LNCAP (cell line): ENCODE data around the gene M6PR.

ENCODE experiments used
- CTCF ChIP-seq: fragments of 450-650 bp; IDR thresholded peaks from 2 replicates; pipeline ENCODE4 v1.5.1; 2017; ENCODE audit warnings: mild to moderate bottlenecking

The M6PR gene

DNA sequence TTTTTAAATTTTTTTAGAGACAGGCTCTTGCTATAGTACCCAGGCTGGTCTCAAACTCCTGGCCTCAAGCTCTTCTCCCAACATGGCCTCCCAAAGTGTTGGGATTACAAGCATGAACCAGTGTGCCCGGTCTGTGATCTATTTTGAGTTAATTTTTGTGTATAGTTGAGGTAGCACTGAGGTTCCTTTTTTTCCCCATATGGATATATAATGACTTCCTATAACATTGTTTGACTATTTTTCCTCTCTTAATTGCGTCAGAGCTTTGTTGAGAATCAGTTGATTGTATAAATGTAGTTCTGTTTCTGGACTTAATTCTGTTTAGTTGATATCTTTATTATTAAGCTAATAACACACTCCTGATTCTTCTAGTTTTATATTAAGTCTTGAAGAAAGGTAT, 8.6 kb upstream of the M6PR start:
- TF ChIP-seq CTCF: no peak

DNA sequence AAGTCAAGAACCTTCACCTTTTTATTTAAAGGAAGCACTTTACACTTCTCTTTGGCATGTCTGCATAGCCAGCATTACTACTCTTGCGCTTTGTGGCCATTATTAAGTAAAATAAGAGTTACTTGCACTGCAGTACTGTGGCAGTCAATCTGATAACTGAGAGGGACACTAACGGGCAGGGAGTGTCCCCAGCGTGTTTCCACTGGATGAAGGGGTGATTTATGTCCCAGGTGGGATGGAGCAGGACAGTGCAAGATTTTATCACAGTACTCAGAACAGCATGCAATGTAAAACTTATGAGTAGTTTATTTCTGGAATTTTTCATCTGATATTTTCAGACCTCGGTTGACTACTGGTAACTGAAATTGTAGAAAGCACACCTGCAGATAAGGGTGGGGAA, 8.1 kb upstream of the M6PR start:
- TF ChIP-seq CTCF: no peak

GRCh38 chr12:8956772-8957171, 7.3 kb upstream of the M6PR start:
- TF ChIP-seq CTCF: no peak

DNA sequence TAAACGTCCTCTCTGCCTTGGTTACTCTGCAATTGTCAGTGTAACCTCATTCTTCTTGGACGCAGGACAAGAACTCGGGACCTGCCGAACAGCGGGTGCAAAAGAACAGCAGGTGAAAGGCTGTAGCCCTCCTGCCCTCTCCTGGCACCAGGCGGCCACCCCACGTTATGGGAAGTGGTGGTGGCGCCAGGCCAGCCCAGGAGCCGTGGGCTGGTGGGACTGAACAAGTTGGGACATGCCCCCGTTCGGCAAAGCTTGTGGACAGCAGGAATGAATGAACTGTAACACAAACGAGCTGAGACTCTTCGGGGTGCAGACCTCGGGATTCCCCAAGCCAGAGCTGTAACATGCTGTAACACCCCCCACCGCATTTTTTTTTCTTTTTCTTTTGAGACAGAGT, 6.6 kb upstream of the M6PR start:
- TF ChIP-seq CTCF: no peak

- TF ChIP-seq CTCF: no peak
Observed at GRCh38 chr12:8953773-8954402, 4.4 kb upstream of the M6PR start.

DNA sequence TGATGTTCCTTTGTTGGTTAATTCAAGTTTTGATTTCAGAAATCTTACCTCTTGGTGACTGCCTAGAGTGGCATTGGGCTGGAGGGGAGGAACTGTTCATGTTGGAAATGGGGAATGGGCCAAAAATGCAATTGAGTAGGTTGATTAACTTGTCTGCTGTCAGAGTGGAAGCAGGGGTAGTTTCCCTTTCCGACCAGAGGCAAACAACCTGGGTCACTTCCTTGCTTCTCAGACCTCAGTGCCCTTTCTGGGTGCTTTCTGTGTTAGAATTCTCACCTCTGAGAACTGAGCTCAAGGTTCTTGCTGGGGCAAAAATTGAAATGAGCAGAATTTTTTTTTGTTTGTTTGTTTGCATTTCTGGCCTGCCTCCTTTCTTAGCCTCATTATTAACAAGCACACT, 2.3 kb upstream of the M6PR start:
- TF ChIP-seq CTCF: no peak

DNA sequence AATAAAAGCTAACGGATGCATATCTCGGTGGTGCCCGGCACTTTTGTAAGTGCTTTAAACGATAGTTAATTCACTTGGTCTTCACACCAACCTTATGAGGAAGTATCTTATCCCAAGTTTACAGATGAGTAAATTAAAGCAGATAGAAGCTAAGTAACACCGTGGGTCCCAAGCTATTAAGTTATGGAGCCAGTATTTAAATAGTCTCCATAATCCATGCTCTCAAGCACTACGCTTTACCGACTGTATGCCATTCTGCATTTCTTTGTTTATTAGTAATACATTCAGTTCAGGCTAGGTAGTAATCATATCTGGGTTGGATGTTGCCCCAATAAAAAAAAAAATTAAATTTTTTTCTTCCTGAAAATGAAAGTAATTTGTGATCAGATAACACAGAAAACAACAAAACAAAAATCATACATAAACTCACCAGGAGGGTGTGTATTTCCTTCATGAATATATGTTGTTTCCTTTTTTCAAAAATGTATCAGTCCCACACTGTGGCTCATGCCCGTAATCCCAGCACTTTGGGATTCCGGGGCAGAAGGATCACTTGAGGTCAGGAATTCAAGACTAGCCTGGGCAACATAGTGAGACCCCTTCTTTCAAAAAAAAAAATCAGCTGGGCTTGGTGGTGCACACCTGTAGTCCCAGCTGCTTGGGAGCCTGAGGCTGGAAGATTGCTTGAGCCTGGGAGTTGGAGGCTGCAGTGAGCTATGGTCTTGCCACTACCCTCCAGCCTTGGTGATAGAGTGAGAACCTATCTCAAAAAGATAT, 1.4 kb upstream of the M6PR start:
- no peak for TF ChIP-seq CTCF
